Endothelial cell of umbilical vein (primary cell): ENCODE measurements around the gene SMTNL1.

Source experiments
- EZH2 ChIP-seq: IDR thresholded peaks from 2 replicates; pipeline ENCODE4 v1.6.1; 2012; ENCODE audit warnings: borderline replicate concordance, low read depth, mild to moderate bottlenecking, moderate library complexity, low read length, inconsistent platforms; ENCODE audit not compliant: severe bottlenecking
- JUN ChIP-seq: IDR thresholded peaks from 2 replicates; pipeline ENCODE4 v1.6.1; 2011; ENCODE audit warnings: borderline replicate concordance, low read depth; ENCODE audit not compliant: insufficient read length, insufficient read depth
- MYC ChIP-seq: IDR thresholded peaks from one replicate; pipeline ENCODE4 v1.6.1; 2011; ENCODE audit warnings: mild to moderate bottlenecking, low read depth, low read length
- POLR2A ChIP-seq: IDR thresholded peaks from 2 replicates; pipeline ENCODE4 v1.6.1; 2012; ENCODE audit warnings: low read depth, mild to moderate bottlenecking, control low read depth, low read length
- POLR2AphosphoS5 ChIP-seq: IDR thresholded peaks from 2 replicates; pipeline ENCODE4 v1.6.1; 2012; ENCODE audit warnings: low read depth, mild to moderate bottlenecking, control low read depth, low read length, moderate library complexity; ENCODE audit not compliant: insufficient read depth
- TF ChIP-seq, protein P1 (sequence below), 2 donors: IDR thresholded peaks; 1 replicate in 1 of 2; 2 replicates in 1 of 2; pipeline ENCODE4 v1.5.1; 2011; ENCODE audit warnings: low read length in 2 of 2, mild to moderate bottlenecking in 2 of 2, moderate library complexity in 2 of 2, control low read depth in 1 of 2, inconsistent platforms in 1 of 2, low read depth in 1 of 2; ENCODE audit not compliant: insufficient read depth in 1 of 2; ENCODE audit errors: extremely low read depth in 1 of 2
- TF ChIP-seq, protein P2 (sequence below): IDR thresholded peaks from 2 replicates; pipeline ENCODE4 v1.6.1; 2011; ENCODE audit not compliant: insufficient read depth, insufficient read length

DNA sequence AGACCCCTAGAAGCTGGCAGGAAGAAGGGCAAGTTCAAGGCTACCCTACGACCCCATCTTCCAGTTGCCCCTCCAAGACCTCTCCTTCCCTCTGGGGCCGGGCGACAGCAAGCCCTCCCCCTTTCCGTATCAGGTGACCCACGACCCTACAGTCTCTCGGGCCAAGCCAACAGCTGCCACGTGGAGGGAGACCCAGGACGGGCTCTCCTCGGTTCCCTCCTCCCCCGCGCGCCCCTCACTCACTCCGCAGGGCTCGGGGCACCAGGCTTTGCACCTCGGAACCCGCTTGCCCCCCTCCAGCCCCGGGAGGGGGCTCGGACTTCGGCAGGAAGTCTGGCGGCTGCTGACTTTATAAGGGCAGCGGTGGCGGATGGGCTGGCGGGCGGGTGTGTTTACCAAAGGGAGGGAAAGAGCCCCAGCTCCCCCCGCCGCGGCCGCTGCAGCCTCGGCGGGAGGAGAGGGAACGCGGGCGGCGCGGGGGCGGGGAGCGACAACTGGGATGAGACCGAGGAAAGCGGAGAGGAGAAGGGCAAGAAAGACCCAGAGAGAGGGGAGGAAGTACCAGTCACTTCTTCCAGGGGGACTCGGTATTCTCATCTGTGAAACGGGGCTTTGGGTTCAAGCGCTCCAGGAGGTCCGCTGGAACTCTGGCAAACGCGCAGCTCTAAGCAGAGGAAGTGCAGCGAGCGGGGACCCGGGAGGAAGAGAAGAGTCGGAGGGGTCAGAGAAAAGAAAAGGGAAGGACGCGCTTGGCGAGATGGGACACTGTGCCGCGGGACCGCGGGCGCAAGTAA lies 22.7 kb upstream of the SMTNL1 start:
- no peak for TF ChIP-seq POLR2A
- TF ChIP-seq, protein P1, sequence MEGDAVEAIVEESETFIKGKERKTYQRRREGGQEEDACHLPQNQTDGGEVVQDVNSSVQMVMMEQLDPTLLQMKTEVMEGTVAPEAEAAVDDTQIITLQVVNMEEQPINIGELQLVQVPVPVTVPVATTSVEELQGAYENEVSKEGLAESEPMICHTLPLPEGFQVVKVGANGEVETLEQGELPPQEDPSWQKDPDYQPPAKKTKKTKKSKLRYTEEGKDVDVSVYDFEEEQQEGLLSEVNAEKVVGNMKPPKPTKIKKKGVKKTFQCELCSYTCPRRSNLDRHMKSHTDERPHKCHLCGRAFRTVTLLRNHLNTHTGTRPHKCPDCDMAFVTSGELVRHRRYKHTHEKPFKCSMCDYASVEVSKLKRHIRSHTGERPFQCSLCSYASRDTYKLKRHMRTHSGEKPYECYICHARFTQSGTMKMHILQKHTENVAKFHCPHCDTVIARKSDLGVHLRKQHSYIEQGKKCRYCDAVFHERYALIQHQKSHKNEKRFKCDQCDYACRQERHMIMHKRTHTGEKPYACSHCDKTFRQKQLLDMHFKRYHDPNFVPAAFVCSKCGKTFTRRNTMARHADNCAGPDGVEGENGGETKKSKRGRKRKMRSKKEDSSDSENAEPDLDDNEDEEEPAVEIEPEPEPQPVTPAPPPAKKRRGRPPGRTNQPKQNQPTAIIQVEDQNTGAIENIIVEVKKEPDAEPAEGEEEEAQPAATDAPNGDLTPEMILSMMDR (IDR thresholded peaks at IDR 0.05; ENCODE audit: extremely low read depth in 1 of 2, insufficient read depth in 1 of 2, low read depth in 1 of 2, low read length in 2 of 2), result no peak
- no peak for TF ChIP-seq JUN
- TF ChIP-seq, protein P2, sequence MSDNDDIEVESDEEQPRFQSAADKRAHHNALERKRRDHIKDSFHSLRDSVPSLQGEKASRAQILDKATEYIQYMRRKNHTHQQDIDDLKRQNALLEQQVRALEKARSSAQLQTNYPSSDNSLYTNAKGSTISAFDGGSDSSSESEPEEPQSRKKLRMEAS, result no peak
- TF ChIP-seq EZH2, result no peak
- no peak for TF ChIP-seq POLR2AphosphoS5
- TF ChIP-seq MYC, result no peak
